LNCAP (cell line): ENCODE results near the gene PREP.

Experiments
- TF ChIP-seq, protein P1 (sequence below): fragments of 450-650 bp; IDR thresholded peaks from 2 replicates; pipeline ENCODE4 v1.5.1; 2017; ENCODE audit warnings: mild to moderate bottlenecking

The PREP gene

DNA sequence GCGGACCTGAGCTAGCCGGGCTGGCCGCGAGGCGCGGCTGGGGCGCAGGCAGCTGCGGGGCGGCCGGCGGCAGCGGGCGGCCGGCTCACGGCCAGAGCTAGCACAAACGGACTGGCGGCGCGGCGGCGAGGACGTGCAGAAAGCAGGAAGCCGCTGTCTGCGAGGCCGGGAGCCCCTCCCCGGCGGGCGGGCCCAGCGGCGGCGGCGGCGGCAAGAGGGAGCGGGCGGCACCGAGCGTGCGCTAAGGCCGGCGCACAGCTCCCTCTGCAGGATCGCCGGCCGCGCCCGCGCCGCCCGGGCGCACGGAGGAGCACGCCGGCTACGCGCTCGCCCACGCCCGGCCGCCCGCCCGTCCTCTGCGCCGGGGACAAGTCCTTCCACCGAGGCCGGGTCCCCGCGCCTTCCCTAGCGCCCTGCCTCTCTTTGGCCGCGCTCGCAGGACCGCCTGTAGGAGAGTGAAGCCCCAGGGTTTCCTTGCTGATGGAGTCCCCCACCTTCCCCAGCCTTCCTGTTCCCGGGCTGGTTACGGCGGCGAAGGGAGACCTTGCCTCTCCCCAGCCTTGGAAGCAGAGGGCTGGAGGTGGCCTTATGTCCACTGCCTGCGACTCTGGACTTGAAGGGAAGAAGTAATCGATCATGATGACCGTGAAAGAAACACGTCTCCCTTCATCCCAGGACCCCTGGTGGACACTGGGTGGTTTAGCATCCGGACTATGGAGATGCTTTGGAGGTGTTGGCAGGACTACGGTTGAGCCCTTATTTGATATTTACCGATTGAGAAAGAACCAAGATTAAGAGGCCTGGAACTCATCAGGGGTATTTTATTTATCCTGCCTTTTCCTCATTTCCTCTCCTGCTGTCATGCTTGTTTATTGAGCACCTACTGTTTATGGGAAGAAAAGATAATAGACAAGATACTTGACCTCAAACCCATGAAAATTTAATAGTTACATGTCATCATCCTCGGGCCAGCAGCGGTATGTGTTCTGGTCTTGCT lies at the start of gene PREP:
PREP (minus strand) TSS at position 144 of the 997 bp plus-strand sequence. CDS start 191 bp downstream, outside the sequence.
- TF ChIP-seq, protein P1, sequence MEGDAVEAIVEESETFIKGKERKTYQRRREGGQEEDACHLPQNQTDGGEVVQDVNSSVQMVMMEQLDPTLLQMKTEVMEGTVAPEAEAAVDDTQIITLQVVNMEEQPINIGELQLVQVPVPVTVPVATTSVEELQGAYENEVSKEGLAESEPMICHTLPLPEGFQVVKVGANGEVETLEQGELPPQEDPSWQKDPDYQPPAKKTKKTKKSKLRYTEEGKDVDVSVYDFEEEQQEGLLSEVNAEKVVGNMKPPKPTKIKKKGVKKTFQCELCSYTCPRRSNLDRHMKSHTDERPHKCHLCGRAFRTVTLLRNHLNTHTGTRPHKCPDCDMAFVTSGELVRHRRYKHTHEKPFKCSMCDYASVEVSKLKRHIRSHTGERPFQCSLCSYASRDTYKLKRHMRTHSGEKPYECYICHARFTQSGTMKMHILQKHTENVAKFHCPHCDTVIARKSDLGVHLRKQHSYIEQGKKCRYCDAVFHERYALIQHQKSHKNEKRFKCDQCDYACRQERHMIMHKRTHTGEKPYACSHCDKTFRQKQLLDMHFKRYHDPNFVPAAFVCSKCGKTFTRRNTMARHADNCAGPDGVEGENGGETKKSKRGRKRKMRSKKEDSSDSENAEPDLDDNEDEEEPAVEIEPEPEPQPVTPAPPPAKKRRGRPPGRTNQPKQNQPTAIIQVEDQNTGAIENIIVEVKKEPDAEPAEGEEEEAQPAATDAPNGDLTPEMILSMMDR = peak; percentile 72

DNA sequence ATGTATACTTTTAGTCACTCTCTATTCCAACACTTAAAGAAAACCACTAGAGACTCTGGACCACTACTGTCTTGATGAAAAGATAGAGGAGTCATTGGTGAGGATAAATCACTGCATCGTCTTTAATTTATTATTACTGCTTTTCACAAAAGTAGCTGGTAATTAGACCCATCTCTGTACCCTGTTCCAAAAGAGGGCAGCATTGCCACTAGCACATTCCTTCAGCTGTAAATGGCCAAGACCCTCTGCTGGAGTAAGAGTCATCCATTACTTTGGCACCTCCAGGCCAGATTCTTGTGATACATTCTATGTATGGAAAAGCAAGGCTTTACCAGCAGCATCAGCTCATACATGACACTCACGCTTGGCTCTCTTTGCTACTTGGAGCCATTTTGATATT lies 49.5 kb upstream of the PREP start:
- TF ChIP-seq, protein P1 = no peak

DNA sequence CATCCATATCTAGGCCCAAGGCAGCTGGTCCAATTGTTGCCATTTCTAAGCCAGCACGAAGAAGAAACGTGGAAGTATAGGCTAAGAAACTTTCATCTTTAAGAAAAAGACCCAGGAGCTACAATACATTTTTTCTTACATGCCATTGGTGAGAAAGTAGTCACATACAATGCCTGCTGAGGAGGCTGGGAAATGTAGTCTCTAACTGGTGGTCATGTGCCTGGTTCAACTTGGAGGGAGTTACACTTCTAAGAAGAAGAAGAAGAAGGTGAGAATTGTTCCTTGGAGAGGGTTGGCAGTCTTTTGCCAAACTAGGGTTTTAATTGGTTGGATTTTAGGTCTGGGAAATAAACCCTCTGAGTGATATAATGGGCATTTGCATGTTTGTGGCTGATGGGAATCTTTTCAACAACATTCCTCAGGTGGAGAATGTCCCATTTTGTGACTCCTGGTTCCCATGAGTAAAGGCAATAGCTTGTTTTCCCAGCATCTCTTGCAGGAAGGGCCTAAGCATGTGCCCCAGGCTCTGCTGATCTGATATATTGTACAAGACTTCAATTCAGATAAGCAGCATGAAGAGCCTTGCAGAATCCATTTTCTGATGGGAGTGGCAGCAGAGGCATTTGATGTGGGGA lies 47.0 kb upstream of the PREP start:
- TF ChIP-seq, protein P1 = no peak

DNA sequence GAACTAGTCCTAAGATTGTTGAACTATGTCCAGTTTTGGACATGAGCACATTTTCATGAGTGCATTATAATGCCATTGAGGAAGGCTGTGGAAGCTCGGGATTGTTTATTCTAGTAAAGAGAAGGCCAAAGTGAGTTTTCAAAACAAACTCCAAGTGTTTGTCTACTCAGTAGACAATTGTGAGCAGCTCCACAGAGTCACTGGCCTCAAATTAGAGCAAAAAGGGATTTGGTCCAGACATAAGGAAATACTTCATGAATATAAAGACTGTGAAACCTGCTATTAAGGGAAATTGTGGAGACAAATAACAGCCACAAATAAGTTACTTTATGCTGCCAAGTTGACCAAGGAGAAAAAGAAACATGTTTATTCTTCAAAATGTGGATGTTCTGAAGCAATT lies 42.6 kb upstream of the PREP start:
- TF ChIP-seq, protein P1 = no peak

DNA sequence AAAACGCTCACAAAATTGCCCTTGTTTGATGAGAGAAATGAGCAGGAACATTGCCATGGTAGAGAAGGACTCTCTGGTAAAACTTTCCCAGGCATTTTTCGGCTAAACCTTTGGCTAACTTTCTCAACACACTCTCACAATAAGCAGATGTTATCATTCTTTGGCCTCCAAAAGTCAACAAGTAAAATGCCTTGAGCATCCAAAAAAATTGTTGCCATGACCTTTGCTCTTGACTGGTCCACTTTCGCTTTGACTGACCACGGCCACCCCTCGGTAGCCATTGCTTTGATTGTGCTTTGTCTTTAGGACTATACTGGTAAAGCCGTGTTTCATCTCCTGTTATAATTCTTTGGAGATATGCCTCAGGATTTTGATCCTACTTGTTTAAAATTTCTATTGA lies 41.1 kb upstream of the PREP start:
- TF ChIP-seq, protein P1 = no peak

DNA sequence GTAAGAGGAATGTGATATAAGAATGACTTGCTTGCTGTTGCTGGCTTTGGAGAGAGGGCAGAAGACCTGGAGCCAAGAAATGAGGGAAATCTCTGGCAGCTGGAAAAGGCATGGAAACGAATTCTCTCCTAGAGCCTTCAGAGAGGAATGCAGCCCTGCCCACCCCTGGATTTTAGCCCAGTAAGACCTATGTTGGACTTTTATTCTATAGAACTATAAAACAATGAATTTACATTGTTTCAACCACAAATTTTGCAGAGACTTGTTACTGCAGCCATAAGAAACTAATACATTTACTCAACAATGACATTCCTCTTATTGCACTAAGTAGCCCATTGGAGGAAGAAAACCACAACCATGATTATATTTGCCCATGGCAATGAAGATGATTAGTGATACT lies 39.5 kb upstream of the PREP start:
- TF ChIP-seq, protein P1 = no peak

DNA sequence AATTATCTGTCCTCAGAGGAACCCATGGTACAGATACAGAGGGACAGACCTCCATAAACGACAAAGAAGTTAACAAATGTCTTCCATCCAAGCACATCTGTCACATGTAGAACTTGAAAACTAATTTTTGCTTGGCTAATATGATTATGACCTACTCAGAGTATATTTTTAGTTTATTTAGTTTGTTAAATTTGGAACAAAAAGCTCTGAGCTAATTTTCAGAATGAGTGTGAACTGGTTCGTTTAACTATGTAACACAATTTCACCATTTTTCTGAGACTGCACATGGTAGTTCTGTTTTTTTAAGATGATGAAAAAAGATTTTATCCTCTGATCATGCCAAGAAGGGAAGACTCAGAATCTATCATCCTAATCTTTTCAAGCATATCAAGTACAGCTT lies 34.4 kb upstream of the PREP start:
- TF ChIP-seq, protein P1 = no peak
